HepG2 (cell line): ENCODE data around the gene TCF12. TPM values are rescaled to one million over a fixed set of nuclear protein-coding genes. Genes with fewer than 3 reads are reported as not detected.

Source experiments
- ATAC-seq: fragments of 200-7000 bp; cut with Tn5 transposase; 3 replicates; pipeline ENCODE4 v1.9.1; 2020; ENCODE audit warnings: mild to moderate bottlenecking, moderate library complexity
- BruUV-seq: library from RNA; stranded (reverse); fragments of 400-500 nt; replicated peaks from 2 replicates; lab custom pipeline; 2021; lab: Mats Ljungman, UMichigan
- CTCF ChIA-PET: fragments of 300-600 bp; formaldehyde crosslinking; extraction: SDS; loops from one replicate; lab custom pipeline; 2021; ENCODE audit warnings: low total read pairs, inconsistent platforms, low intra/inter-chr PET ratio; lab: Yijun Ruan, JAX
- POLR2A ChIA-PET: fragments of 350-600 bp; sonication (Branson Sonifier 250); formaldehyde crosslinking; loops from one replicate; lab custom pipeline; 2020; ENCODE audit warnings: antibody characterized with exemption, inconsistent platforms; lab: Yijun Ruan, JAX
- DNase-seq: peaks from one replicate; pipeline ENCODE4 v3.0.0-alpha.2; 2015; ENCODE audit warnings: low spot score
- FAIRE-seq: peaks from 3 replicates; lab custom pipeline; 2011; peaks lifted over from hg19 to GRCh38; lab: Jason Lieb, UNC
- H2AFZ ChIP-seq: one replicate; pipeline ENCODE4 v1.6.1; 2011; ENCODE audit warnings: low read length, inconsistent platforms
- H3K27ac ChIP-seq: fragments of 300-600 bp; 3 replicates; pipeline ENCODE4 v1.8.0; 2011; ENCODE audit warnings: mixed run types, mild to moderate bottlenecking, mixed read lengths, low read length, inconsistent platforms; ENCODE audit not compliant: insufficient read depth; ENCODE audit errors: extremely low read length
- H3K27me3 ChIP-seq, 2 experiments: fragments of 200-600 bp in 1 of 2; 2 replicates in 1 of 2; 3 replicates in 1 of 2; pipeline versions ENCODE4 v1.6.0 to v1.8.0; 2011; ENCODE audit warnings: low read length in 2 of 2, mild to moderate bottlenecking in 2 of 2, moderate library complexity in 2 of 2, inconsistent platforms in 1 of 2; ENCODE audit not compliant: insufficient read depth in 2 of 2, control insufficient read depth in 1 of 2
- H3K36me3 ChIP-seq, 2 experiments: fragments of 200-600 bp in 1 of 2; replicated peaks in 1 of 2; 2 replicates in 1 of 2; 3 replicates in 1 of 2; pipeline versions ENCODE4 v1.5.1 to v1.8.0; 2011; ENCODE audit warnings: low read length in 2 of 2, inconsistent platforms in 1 of 2; ENCODE audit not compliant: insufficient read depth in 2 of 2, control insufficient read depth in 1 of 2
- H3K4me1 ChIP-seq: 2 replicates; pipeline ENCODE4 v1.5.1; 2012; ENCODE audit warnings: low read length, inconsistent platforms; ENCODE audit not compliant: insufficient read depth
- H3K4me2 ChIP-seq: 2 replicates; pipeline ENCODE4 v1.6.0; 2011; ENCODE audit warnings: low read depth, low read length, inconsistent platforms
- H3K4me3 ChIP-seq, 3 experiments: fragments of 200-600 bp in 1 of 3; sonication (generic), shearing (Covaris generic) in 1 of 3; replicated peaks in 1 of 3; 2 replicates each; pipeline ENCODE4 v1.5.1; 2011 to 2016; ENCODE audit warnings: low read length in 3 of 3, inconsistent platforms in 2 of 3, low read depth in 2 of 3, mild to moderate bottlenecking in 2 of 3, control low read depth in 1 of 3, mixed read lengths in 1 of 3; ENCODE audit not compliant: insufficient read depth in 1 of 3
- H3K79me2 ChIP-seq: one replicate; pipeline ENCODE4 v1.6.1; 2011; ENCODE audit warnings: low read length, inconsistent platforms; ENCODE audit not compliant: insufficient read depth
- H3K9ac ChIP-seq: 2 replicates; pipeline ENCODE4 v1.6.0; 2011; ENCODE audit warnings: mild to moderate bottlenecking, low read depth, low read length, inconsistent platforms; ENCODE audit not compliant: insufficient read depth
- H3K9me3 ChIP-seq: 2 replicates; pipeline ENCODE4 v1.5.1; 2012; ENCODE audit warnings: mild to moderate bottlenecking, low read length
- H4K20me1 ChIP-seq: 2 replicates; pipeline ENCODE4 v1.6.0; 2011; ENCODE audit warnings: inconsistent platforms, mild to moderate bottlenecking, low read length, moderate library complexity; ENCODE audit not compliant: insufficient read depth
- DMAP1 ChIP-seq: IDR thresholded peaks from 2 replicates; pipeline ENCODE4 v1.6.1; 2016
- FLYWCH1 ChIP-seq: sonication (generic); formaldehyde crosslinking; IDR thresholded peaks from 2 replicates; pipeline ENCODE4 v1.8.1; 2023; ENCODE audit warnings: mild to moderate bottlenecking, missing genetic modification reagents
- FOXO4 ChIP-seq: sonication (generic); formaldehyde crosslinking; conservative IDR thresholded peaks from 2 replicates; pipeline ENCODE4 v1.8.1; 2023; ENCODE audit warnings: missing genetic modification reagents
- POLR2AphosphoS5 ChIP-seq: IDR thresholded peaks from 2 replicates; pipeline ENCODE4 v1.6.1; 2012; ENCODE audit warnings: low read depth, low read length
- SP1 ChIP-seq, 2 experiments: fragments of 450-650 bp in 1 of 2; sonication (generic) in 1 of 2; formaldehyde crosslinking in 1 of 2; IDR thresholded peaks; 2 replicates each; pipeline versions ENCODE4 v1.4.0 to v1.6.1; 2016 to 2020; ENCODE audit warnings: missing genetic modification reagents in 1 of 2
- ZGPAT ChIP-seq: IDR thresholded peaks from 2 replicates; pipeline ENCODE4 v1.6.1; 2016; ENCODE audit warnings: mild to moderate bottlenecking
- WGBS: methylation state at CpG from one replicate; pipeline ENCODE4 v1.1.6; 2017; ENCODE audit warnings: low lambda C conversion rate; 5-methylcytosine and 5-hydroxymethylcytosine counted together
- in situ Hi-C: cut with HindIII; loops from 2 replicates; pipeline ENCODE4 v1.10.0; 2017; ENCODE audit warnings: low pct_unique_long_range_greater_than_20kb; ENCODE audit not compliant: extremely low pct_ligation_motif_present
- intact Hi-C: fragments of 100-400 bp; cut with micrococcal nuclease; formaldehyde crosslinking; loops from one replicate; pipeline ENCODE4 v1.10.0; 2022; ENCODE audit not compliant: unreplicated experiment
- polyA plus RNA-seq, 8 experiments: library from polyadenylated mRNA; depleted of rRNA in 3 of 8; stranded (reverse) in 7 of 8; unstranded in 1 of 8; fragments of >200 nt; fragmentation: Illumina TruSeq in 4 of 8; extraction: Trizol in 4 of 8; gene quantifications; 2 replicates each; pipeline versions ENCODE4 v1.2.1 to v1.2.3, GENCODE V29; 2011 to 2016; ENCODE audit warnings: low read depth in 4 of 8, missing spikeins in 1 of 8, mixed read lengths in 1 of 8; ENCODE audit not compliant: insufficient read depth in 1 of 8
- total RNA-seq, 5 experiments: library from RNA; depleted of rRNA; stranded (reverse); fragments of >200 nt; fragmentation: Illumina TruSeq; extraction: Trizol; gene quantifications; 2 replicates each; pipeline ENCODE4 v1.2.3, GENCODE V29; 2016; ENCODE audit warnings: low read depth in 1 of 5
- TF ChIP-seq, protein P1 (sequence below): sonication (generic); formaldehyde crosslinking; IDR thresholded peaks from 2 replicates; pipeline ENCODE4 v1.4.0; 2020; ENCODE audit warnings: missing genetic modification reagents; ENCODE audit errors: not compliant biosample characterization
- TF ChIP-seq, protein P2 (sequence below): sonication (generic); formaldehyde crosslinking; IDR thresholded peaks from 2 replicates; pipeline ENCODE4 v1.8.1; 2022; ENCODE audit warnings: mild to moderate bottlenecking, missing genetic modification reagents
- TF ChIP-seq, protein P3 (sequence below): sonication (generic); formaldehyde crosslinking; IDR thresholded peaks from 2 replicates; pipeline ENCODE4 v1.8.0; 2022; ENCODE audit warnings: missing genetic modification reagents, mild to moderate bottlenecking, moderate library complexity, borderline replicate concordance

Gene TCF12
- total and polyA plus RNA-seq, 2 of the 13 experiments (the other 11 are each of a cell fraction or from before 2014, with no cell fraction given) = 48.6 to 51.1 TPM

DNA sequence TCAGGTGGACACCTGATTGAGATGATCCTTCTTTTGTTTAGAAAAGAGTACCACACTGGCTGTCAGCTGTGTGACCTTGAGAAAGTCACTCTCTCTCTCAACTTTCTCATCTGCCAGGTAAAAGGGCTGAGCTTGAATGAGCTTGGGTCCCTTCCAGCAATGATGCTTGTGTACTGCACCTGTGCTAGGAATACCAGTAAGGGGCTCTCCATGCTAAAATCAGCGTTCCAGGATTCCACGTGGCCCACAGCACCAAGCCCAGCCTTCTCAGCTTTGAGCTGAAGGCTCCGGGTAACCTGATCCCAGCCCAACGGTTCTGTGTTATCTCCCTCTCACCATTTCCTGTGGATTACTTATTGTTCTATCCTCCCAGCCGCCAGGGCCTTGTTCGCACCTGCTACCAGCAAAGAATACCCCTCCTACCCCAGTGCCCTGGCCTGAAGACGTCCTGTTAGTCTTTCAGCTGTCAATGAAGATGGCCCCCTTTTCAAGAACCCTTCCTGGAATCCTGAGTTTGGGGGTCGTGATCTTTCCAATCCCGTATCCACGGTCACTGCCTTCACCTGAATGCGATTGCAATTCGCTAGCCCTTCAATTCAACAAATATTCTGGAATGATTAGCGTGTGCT is 403.6 kb downstream of the TCF12 start:
- no TSS peak for BruUV-seq
- TF ChIP-seq, protein P1, sequence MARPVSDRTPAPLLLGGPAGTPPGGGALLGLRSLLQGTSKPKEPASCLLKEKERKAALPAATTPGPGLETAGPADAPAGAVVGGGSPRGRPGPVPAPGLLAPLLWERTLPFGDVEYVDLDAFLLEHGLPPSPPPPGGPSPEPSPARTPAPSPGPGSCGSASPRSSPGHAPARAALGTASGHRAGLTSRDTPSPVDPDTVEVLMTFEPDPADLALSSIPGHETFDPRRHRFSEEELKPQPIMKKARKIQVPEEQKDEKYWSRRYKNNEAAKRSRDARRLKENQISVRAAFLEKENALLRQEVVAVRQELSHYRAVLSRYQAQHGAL (CRISPR knock-in tag) = no peak
- TF ChIP-seq FLYWCH1 (CRISPR knock-in tag) (no peak), FOXO4 (CRISPR knock-in tag) (no peak), DMAP1 (CRISPR knock-in tag) (no peak), ZGPAT (CRISPR knock-in tag) (no peak), SP1 (IDR thresholded peaks at IDR 0.05) (no peak), SP1 (CRISPR knock-in tag; IDR thresholded peaks at IDR 0.05) (no peak), POLR2AphosphoS5 (no peak)
- TF ChIP-seq, protein P2, sequence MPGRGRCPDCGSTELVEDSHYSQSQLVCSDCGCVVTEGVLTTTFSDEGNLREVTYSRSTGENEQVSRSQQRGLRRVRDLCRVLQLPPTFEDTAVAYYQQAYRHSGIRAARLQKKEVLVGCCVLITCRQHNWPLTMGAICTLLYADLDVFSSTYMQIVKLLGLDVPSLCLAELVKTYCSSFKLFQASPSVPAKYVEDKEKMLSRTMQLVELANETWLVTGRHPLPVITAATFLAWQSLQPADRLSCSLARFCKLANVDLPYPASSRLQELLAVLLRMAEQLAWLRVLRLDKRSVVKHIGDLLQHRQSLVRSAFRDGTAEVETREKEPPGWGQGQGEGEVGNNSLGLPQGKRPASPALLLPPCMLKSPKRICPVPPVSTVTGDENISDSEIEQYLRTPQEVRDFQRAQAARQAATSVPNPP (CRISPR knock-in tag) = no peak
- TF ChIP-seq, protein P3, sequence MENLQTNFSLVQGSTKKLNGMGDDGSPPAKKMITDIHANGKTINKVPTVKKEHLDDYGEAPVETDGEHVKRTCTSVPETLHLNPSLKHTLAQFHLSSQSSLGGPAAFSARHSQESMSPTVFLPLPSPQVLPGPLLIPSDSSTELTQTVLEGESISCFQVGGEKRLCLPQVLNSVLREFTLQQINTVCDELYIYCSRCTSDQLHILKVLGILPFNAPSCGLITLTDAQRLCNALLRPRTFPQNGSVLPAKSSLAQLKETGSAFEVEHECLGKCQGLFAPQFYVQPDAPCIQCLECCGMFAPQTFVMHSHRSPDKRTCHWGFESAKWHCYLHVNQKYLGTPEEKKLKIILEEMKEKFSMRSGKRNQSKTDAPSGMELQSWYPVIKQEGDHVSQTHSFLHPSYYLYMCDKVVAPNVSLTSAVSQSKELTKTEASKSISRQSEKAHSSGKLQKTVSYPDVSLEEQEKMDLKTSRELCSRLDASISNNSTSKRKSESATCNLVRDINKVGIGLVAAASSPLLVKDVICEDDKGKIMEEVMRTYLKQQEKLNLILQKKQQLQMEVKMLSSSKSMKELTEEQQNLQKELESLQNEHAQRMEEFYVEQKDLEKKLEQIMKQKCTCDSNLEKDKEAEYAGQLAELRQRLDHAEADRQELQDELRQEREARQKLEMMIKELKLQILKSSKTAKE (CRISPR knock-in tag) = no peak
- 54% methylated on average over 13 of the region's 13 CpGs for WGBS
- POLR2A ChIA-PET = no interaction called here
- Histone ChIP-seq H3K27me3 (no peaks in the 10 kb centered on the region; a peak in 1 of 5 replicates), H3K4me3 (no peak overlapping the region), H3K4me2 (no peak overlapping the region), H4K20me1 (no peaks in the 10 kb centered on the region), H2AFZ (no peak overlapping the region), H3K4me1 (peaks cover 24% of the 10 kb centered on the region), H3K79me2 (no peaks in the 10 kb centered on the region), H3K36me3 (no peaks in the 10 kb centered on the region), H3K27ac (no peak overlapping the region), H3K9me3 (no peaks in the 10 kb centered on the region), H3K9ac (no peak overlapping the region)
- intact Hi-C loops = no loop called here
- no peak for ATAC-seq
- DNase-seq = no peak
- FAIRE-seq = no peak
- in situ Hi-C loops = no loop called here
- CTCF ChIA-PET = no interaction called here
